Measurements from ENCODE around the gene SH3BGRL2. TPM values are rescaled to one million over a fixed set of nuclear protein-coding genes. Genes with fewer than 3 reads are reported as not detected.

Gene SH3BGRL2
- total and polyA plus RNA-seq, 2 of the 4 experiments (the other 2 are of a cell fraction) = 2.4 to 5.6 TPM

DNA sequence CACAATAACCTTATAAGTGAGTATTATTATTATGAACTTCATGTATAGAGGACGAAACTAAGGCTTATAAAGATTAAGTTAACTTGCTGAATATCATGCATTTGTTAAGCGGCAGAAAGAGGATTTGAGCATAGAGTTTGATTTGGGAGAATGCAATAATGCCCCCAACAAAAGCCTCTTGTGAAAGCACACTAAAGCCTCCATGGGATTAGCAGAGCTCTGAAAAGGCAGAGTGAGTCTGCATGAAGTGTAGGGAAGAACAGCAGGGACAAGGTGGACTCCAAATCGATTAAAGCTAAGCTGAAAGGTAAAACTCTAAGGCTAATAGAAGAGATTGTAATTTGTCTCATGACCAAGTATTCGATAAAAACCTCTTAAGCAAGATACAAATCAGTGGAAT is 100.3 kb downstream of the SH3BGRL2 start:
- Histone ChIP-seq H3K9ac (ENCODE audit: low read depth, low read length) (no peak overlapping the region), H3K4me2 (ENCODE audit: low read depth, low read length) (no peak overlapping the region), H3K4ac (ENCODE audit: low read depth, low read length) (no peak overlapping the region), H2BK15ac (ENCODE audit: low read depth, low read length) (no peak overlapping the region), H4K91ac (ENCODE audit: insufficient read depth, low read depth, low read length) (no peak overlapping the region), H2BK5ac (ENCODE audit: low read depth, low read length, poor library complexity, severe bottlenecking) (no peak overlapping the region), H3K23ac (ENCODE audit: low read depth, low read length) (no peak overlapping the region), H2BK120ac (ENCODE audit: low read depth, low read length) (no peak overlapping the region), H4K8ac (ENCODE audit: low read depth in 2 of 2, low read length in 2 of 2) (no peak overlapping the region), H3K56ac (ENCODE audit: extremely low read depth, insufficient read depth, low read length) (no peak overlapping the region), H4K20me1 (ENCODE audit: insufficient read depth, low read length) (no peaks in the 10 kb centered on the region), H3K4me1 (ENCODE audit: control insufficient read depth, insufficient read depth, low read length) (no peaks in the 10 kb centered on the region), H3K36me3 (ENCODE audit: control insufficient read depth, insufficient read depth, low read length) (no peaks in the 10 kb centered on the region), H3K14ac (replicated peaks; ENCODE audit: low read depth, low read length) (no peak overlapping the region), H3K18ac (ENCODE audit: low read depth, low read length) (no peak overlapping the region), H2AK9ac (replicated peaks; ENCODE audit: low read depth, low read length, poor library complexity) (no peak overlapping the region), H3K27me3 (ENCODE audit: control insufficient read depth, insufficient read depth, low read length) (peaks cover 2% of the 10 kb centered on the region; the same call in 1 of the 2 replicates), H2BK20ac (ENCODE audit: low read depth, low read length) (no peak overlapping the region), H4K5ac (ENCODE audit: low read depth, low read length) (no peak overlapping the region), H3K9me3 (ENCODE audit: control insufficient read depth, insufficient read depth, low read length) (no peaks in the 10 kb centered on the region), H2AK5ac (ENCODE audit: low read depth, low read length) (no peak overlapping the region), H3K9me1 (ENCODE audit: insufficient read depth, low read length) (no peaks in the 10 kb centered on the region), H2AFZ (replicated peaks; ENCODE audit: low read length, poor library complexity) (no peak overlapping the region), H3K27ac (ENCODE audit: insufficient read depth, low read length) (no peak overlapping the region), H3K79me1 (ENCODE audit: low read depth in 1 of 2, low read length in 2 of 2) (no peaks in the 10 kb centered on the region), H3K4me3 (ENCODE audit: insufficient read depth, low read depth, low read length) (no peak overlapping the region)
- BruUV-seq (replicated peaks) = no TSS peak
- no peak for DNase-seq
- intact Hi-C loops (cut with micrococcal nuclease) (no loop called here), in situ Hi-C loops (cut with MboI; ENCODE audit: low sequenced_read_pairs) (no loop called here), dilution Hi-C loops (cut with HindIII; ENCODE audit: low sequenced_read_pairs, unreplicated experiment) (no loop called here)
- POLR2A ChIA-PET (ENCODE audit: unreplicated experiment) = no interaction called here
- CTCF ChIA-PET = no interaction called here
- TF ChIP-seq RAD21 (IDR thresholded peaks at IDR 0.05; ENCODE audit: low read length) (no peak), FOS (IDR thresholded peaks at IDR 0.05; ENCODE audit: low read depth, low read length) (no peak), MAZ (IDR thresholded peaks at IDR 0.05; ENCODE audit: borderline replicate concordance, low read depth, low read length) (no peak), SMC3 (IDR thresholded peaks at IDR 0.05; ENCODE audit: low read depth, low read length) (no peak), NFE2L2 (IDR thresholded peaks at IDR 0.05; ENCODE audit: low read depth, low read length) (no peak), RCOR1 (IDR thresholded peaks at IDR 0.05; ENCODE audit: insufficient replicate concordance, low read length) (no peak), MXI1 (IDR thresholded peaks at IDR 0.05; ENCODE audit: borderline replicate concordance, low read depth, low read length) (no peak)
- TF ChIP-seq, protein P1, sequence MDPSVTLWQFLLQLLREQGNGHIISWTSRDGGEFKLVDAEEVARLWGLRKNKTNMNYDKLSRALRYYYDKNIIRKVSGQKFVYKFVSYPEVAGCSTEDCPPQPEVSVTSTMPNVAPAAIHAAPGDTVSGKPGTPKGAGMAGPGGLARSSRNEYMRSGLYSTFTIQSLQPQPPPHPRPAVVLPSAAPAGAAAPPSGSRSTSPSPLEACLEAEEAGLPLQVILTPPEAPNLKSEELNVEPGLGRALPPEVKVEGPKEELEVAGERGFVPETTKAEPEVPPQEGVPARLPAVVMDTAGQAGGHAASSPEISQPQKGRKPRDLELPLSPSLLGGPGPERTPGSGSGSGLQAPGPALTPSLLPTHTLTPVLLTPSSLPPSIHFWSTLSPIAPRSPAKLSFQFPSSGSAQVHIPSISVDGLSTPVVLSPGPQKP (IDR thresholded peaks at IDR 0.05; ENCODE audit: borderline replicate concordance, low read depth, low read length) = no peak
- TF ChIP-seq, protein P2, sequence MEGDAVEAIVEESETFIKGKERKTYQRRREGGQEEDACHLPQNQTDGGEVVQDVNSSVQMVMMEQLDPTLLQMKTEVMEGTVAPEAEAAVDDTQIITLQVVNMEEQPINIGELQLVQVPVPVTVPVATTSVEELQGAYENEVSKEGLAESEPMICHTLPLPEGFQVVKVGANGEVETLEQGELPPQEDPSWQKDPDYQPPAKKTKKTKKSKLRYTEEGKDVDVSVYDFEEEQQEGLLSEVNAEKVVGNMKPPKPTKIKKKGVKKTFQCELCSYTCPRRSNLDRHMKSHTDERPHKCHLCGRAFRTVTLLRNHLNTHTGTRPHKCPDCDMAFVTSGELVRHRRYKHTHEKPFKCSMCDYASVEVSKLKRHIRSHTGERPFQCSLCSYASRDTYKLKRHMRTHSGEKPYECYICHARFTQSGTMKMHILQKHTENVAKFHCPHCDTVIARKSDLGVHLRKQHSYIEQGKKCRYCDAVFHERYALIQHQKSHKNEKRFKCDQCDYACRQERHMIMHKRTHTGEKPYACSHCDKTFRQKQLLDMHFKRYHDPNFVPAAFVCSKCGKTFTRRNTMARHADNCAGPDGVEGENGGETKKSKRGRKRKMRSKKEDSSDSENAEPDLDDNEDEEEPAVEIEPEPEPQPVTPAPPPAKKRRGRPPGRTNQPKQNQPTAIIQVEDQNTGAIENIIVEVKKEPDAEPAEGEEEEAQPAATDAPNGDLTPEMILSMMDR (conservative IDR thresholded peaks at IDR 0.05; ENCODE audit: low read depth, low read length) = no peak
- TF ChIP-seq, protein P3, sequence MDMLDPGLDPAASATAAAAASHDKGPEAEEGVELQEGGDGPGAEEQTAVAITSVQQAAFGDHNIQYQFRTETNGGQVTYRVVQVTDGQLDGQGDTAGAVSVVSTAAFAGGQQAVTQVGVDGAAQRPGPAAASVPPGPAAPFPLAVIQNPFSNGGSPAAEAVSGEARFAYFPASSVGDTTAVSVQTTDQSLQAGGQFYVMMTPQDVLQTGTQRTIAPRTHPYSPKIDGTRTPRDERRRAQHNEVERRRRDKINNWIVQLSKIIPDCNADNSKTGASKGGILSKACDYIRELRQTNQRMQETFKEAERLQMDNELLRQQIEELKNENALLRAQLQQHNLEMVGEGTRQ (IDR thresholded peaks at IDR 0.05; ENCODE audit: low read depth, low read length) = no peak
- WGBS, 2 experiments (ENCODE audit: extremely low coverage in 2 of 2, insufficient read length in 1 of 2) = no CpG with 5 or more reads among the region's 4 CpGs
- ATAC-seq (ENCODE audit: low read depth) = no peak

Data from IMR-90 (cell line).